ENCODE measurements around the gene KAZALD1.

Gene KAZALD1

GRCh38 chr10:101103430-101103829 lies 41.6 kb downstream of the KAZALD1 start:
- no peak overlapping the region for H3K27ac ChIP-seq
- H3K4me1 ChIP-seq: no peaks in the 10 kb centered on the region
- no peaks in the 10 kb centered on the region for H3K27me3 ChIP-seq (ENCODE audit: control insufficient read depth, insufficient read depth, low read length)
- TF ChIP-seq CTCF (IDR thresholded peaks at IDR 0.05): no peak
- H2AFZ ChIP-seq: no peak overlapping the region
- no peaks in the 10 kb centered on the region for H3K79me2 ChIP-seq
- H3K36me3 ChIP-seq (ENCODE audit: control insufficient read depth, insufficient read depth, low read length): no peaks in the 10 kb centered on the region
- no peak overlapping the region for H3K4me2 ChIP-seq (ENCODE audit: low read length)
- no peaks in the 10 kb centered on the region for H3K9me3 ChIP-seq (ENCODE audit: control insufficient read depth, low read length)
- H3K4me3 ChIP-seq (ENCODE audit: low read depth, low read length): no peak overlapping the region
- no peak overlapping the region for H3K9ac ChIP-seq

GRCh38 chr10:101106351-101106750 lies 44.6 kb downstream of the KAZALD1 start:
- Histone ChIP-seq H3K9ac (no peak overlapping the region), H3K4me2 (ENCODE audit: low read length) (no peak overlapping the region), H2AFZ (no peak overlapping the region), H3K79me2 (no peaks in the 10 kb centered on the region), H3K4me3 (ENCODE audit: low read depth, low read length) (no peak overlapping the region), H3K27ac (no peak overlapping the region), H3K27me3 (ENCODE audit: control insufficient read depth, insufficient read depth, low read length) (no peaks in the 10 kb centered on the region), H3K36me3 (ENCODE audit: control insufficient read depth, insufficient read depth, low read length) (no peaks in the 10 kb centered on the region), H3K9me3 (ENCODE audit: control insufficient read depth, low read length) (no peaks in the 10 kb centered on the region), H3K4me1 (no peaks in the 10 kb centered on the region)
- no peak for TF ChIP-seq CTCF (IDR thresholded peaks at IDR 0.05)

GRCh38 chr10:101107771-101108170 lies 46.0 kb downstream of the KAZALD1 start:
- no peak for TF ChIP-seq CTCF (IDR thresholded peaks at IDR 0.05)
- no peaks in the 10 kb centered on the region for H3K36me3 ChIP-seq (ENCODE audit: control insufficient read depth, insufficient read depth, low read length)
- H3K9ac ChIP-seq: no peak overlapping the region
- no peak overlapping the region for H3K27ac ChIP-seq
- no peaks in the 10 kb centered on the region for H3K79me2 ChIP-seq
- H3K4me1 ChIP-seq: no peaks in the 10 kb centered on the region
- H3K9me3 ChIP-seq (ENCODE audit: control insufficient read depth, low read length): no peaks in the 10 kb centered on the region
- no peak overlapping the region for H2AFZ ChIP-seq
- no peak overlapping the region for H3K4me2 ChIP-seq (ENCODE audit: low read length)
- no peaks in the 10 kb centered on the region for H3K27me3 ChIP-seq (ENCODE audit: control insufficient read depth, insufficient read depth, low read length)
- no peak overlapping the region for H3K4me3 ChIP-seq (ENCODE audit: low read depth, low read length)

GRCh38 chr10:101110856-101111523 lies 49.2 kb downstream of the KAZALD1 start:
- Histone ChIP-seq H3K4me1 (no peaks in the 10 kb centered on the region), H3K27me3 (ENCODE audit: control insufficient read depth, insufficient read depth, low read length) (no peaks in the 10 kb centered on the region)
- no peak for TF ChIP-seq CTCF (IDR thresholded peaks at IDR 0.05)

GRCh38 chr10:101111547-101111946 lies 49.8 kb downstream of the KAZALD1 start:
- no peaks in the 10 kb centered on the region for H3K4me1 ChIP-seq
- no peaks in the 10 kb centered on the region for H3K27me3 ChIP-seq (ENCODE audit: control insufficient read depth, insufficient read depth, low read length)
- no peaks in the 10 kb centered on the region for H3K9me3 ChIP-seq (ENCODE audit: control insufficient read depth, low read length)
- no peaks in the 10 kb centered on the region for H3K36me3 ChIP-seq (ENCODE audit: control insufficient read depth, insufficient read depth, low read length)
- H3K9ac ChIP-seq: no peak overlapping the region
- H3K4me2 ChIP-seq (ENCODE audit: low read length): no peak overlapping the region
- no peaks in the 10 kb centered on the region for H3K79me2 ChIP-seq
- no peak overlapping the region for H2AFZ ChIP-seq
- H3K4me3 ChIP-seq (ENCODE audit: low read depth, low read length): no peak overlapping the region
- no peak for TF ChIP-seq CTCF (IDR thresholded peaks at IDR 0.05)
- H3K27ac ChIP-seq: no peak overlapping the region

More at GRCh38 chr10:101110856-101111523, 49.2 kb downstream of the KAZALD1 start:
- Histone ChIP-seq H3K79me2 (no peaks in the 10 kb centered on the region), H3K4me2 (ENCODE audit: low read length) (no peak overlapping the region), H3K9ac (no peak overlapping the region), H3K4me3 (ENCODE audit: low read depth, low read length) (no peak overlapping the region), H3K27ac (no peak overlapping the region), H3K36me3 (ENCODE audit: control insufficient read depth, insufficient read depth, low read length) (no peaks in the 10 kb centered on the region), H3K9me3 (ENCODE audit: control insufficient read depth, low read length) (no peaks in the 10 kb centered on the region), H2AFZ (no peak overlapping the region)

Measured in parathyroid adenoma (tissue), 2 donors.